AG04449 (cell line): ENCODE measurements around the gene RPL22.
A peak's percentile ranks its signal among the peaks of the same experiment; 100 is the strongest.

Source experiments
- CTCF ChIA-PET: fragments of 350-600 bp; formaldehyde crosslinking; extraction: SDS; loops from one replicate; lab custom pipeline; 2021; ENCODE audit warnings: antibody characterized with exemption; lab: Yijun Ruan, JAX
- POLR2A ChIA-PET: fragments of 400-600, 350-600 bp; formaldehyde crosslinking; extraction: SDS; loops from one replicate; lab custom pipeline; 2020; ENCODE audit warnings: antibody characterized with exemption, inconsistent platforms; lab: Yijun Ruan, JAX
- DNase-seq: peaks from one replicate; pipeline ENCODE4 v3.0.0-alpha.2; 2010; ENCODE audit warnings: low read depth, low spot score
- H3K4me3 ChIP-seq: 2 replicates; pipeline ENCODE4 v1.5.1; 2011; ENCODE audit warnings: low read depth, mild to moderate bottlenecking, control low read depth, low read length
- TF ChIP-seq, protein P1 (sequence below): IDR thresholded peaks from one replicate; pipeline ENCODE4 v1.5.1; 2011; ENCODE audit warnings: mild to moderate bottlenecking, moderate library complexity, low read length, control low read depth, inconsistent platforms; ENCODE audit not compliant: insufficient read depth; ENCODE audit errors: missing control alignments

The RPL22 gene

DNA sequence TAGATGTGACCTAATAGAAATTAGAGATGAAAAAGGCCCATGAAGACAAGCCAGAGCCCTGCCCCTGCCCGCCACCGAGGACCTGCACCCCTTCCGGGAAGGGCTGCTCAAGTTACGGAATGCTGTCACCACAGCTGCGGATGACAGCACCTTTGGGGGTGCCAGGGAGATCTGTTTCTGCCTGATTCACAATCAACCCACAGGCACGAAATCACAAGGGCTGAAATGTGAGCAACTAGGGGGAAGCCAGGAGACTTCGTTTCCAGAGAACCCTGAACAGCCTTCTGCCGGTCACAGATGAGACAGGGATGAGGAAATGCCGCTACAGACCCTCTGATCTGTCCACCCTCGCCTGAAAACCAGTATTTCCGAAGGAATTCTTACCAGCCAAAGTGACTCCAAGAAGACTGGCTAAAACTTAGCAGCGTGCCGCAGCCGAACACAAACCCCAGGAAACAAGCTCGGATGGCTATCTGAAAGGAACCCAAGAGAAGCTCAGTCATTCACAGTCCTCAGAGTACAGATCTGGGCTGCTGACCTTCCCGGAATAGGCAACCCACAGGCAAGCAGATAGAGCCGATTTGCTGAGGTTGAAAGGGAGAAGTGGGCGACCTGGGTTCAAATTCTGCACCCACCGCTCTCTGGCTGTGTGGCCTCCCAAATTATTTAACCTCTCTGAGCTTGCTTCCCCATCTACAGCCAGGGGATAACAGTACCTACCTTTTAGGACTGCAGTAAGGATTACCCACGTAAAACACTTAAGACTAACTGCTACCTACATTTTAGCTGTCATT lies 35.3 kb upstream of the RPL22 start:
- DNase-seq, result no peak
- ChIA-PET CTCF (interaction anchor here (0.9 to 4.9 kb wide), 6 partner anchors 9 to 30 kb away, joined by 3 to 65 read pairs (median 6); partner anchors contain the start of gene HES3), POLR2A (no interaction called here)
- TF ChIP-seq, protein P1, sequence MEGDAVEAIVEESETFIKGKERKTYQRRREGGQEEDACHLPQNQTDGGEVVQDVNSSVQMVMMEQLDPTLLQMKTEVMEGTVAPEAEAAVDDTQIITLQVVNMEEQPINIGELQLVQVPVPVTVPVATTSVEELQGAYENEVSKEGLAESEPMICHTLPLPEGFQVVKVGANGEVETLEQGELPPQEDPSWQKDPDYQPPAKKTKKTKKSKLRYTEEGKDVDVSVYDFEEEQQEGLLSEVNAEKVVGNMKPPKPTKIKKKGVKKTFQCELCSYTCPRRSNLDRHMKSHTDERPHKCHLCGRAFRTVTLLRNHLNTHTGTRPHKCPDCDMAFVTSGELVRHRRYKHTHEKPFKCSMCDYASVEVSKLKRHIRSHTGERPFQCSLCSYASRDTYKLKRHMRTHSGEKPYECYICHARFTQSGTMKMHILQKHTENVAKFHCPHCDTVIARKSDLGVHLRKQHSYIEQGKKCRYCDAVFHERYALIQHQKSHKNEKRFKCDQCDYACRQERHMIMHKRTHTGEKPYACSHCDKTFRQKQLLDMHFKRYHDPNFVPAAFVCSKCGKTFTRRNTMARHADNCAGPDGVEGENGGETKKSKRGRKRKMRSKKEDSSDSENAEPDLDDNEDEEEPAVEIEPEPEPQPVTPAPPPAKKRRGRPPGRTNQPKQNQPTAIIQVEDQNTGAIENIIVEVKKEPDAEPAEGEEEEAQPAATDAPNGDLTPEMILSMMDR, result no peak
- H3K4me3 ChIP-seq, result peak overlapping the region; percentile 73

DNA sequence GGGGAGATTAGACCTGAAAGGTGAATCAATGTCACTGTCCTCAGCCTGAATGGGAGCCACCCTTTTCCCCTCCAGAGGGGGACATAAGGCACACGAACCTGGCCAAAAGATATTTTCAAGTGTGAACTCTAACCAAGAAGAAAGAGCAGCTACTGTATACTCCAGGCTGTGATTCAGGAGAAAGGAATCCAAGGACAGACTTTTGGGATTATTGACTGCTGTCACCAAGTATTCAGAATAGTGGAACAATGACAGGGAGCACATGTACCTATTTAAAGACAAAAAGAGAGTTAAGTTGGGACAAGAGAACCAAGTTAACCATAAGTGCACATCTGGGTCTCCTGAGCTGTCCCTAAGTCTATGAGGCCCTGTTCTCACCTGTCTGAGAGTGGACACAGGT lies 34.0 kb upstream of the RPL22 start:
- ChIA-PET POLR2A (no interaction called here), CTCF (interaction anchor here (4.0 kb wide), 1 partner anchor 28 kb away, joined by 25 read pairs; the partner anchor contains the start of gene RNF207)
- no peak for DNase-seq
- TF ChIP-seq, protein P1, result no peak
- no peak overlapping the region for H3K4me3 ChIP-seq

DNA sequence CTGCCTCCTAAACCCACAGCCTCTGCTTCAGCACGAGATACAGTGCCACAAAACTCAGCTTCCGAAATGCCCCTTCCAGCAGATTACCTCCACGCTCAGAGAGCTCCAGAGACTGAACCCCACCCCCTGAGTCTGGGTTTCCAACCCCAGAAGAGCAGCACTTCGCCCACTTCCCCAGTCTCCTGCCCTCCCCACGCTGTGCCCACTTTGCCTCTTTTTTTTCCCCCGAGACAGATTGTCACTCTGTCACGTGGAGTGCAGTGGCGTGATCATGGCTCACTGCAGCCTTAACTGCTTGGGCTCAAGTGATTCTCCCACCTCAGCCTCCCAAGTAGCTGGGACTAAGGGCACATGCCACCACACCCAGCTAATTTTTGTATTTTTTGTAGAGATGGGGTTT lies 26.3 kb upstream of the RPL22 start:
- TF ChIP-seq, protein P1, result no peak
- H3K4me3 ChIP-seq, result no peak overlapping the region
- POLR2A ChIA-PET, result no interaction called here
- CTCF ChIA-PET, result interaction anchor here (0.7 to 7.3 kb wide), 5 partner anchors 9 to 21 kb away, joined by 3 to 62 read pairs (median 5); partner anchors contain the start of gene RNF207
- no peak for DNase-seq

DNA sequence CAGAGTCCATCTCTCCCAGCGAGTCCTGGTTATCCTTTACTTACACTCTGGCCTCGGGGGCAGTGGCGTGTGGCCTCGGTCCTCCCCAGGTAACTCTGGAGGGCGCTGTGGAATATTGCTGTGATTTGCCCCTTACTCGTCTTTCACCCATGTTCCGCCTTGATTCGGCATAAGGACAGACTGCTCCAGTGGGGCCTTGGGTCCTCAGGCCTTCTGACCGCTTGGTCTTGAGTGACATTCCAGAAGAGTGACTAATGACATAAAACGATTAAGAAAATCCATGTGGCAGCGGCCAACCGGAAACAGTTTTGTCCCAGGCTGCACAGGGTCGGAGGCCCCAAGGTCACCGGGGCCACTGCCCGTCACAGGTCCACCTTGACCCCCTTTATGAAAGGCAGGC lies 25.3 kb upstream of the RPL22 start:
- H3K4me3 ChIP-seq, result no peak overlapping the region
- CTCF ChIA-PET, result interaction anchor here (1.0 to 7.3 kb wide), 2 partner anchors 10 to 17 kb away, joined by 3 to 62 read pairs; partner anchors contain the start of gene RNF207
- TF ChIP-seq, protein P1, result no peak
- DNase-seq, result no peak
- POLR2A ChIA-PET, result no interaction called here

DNA sequence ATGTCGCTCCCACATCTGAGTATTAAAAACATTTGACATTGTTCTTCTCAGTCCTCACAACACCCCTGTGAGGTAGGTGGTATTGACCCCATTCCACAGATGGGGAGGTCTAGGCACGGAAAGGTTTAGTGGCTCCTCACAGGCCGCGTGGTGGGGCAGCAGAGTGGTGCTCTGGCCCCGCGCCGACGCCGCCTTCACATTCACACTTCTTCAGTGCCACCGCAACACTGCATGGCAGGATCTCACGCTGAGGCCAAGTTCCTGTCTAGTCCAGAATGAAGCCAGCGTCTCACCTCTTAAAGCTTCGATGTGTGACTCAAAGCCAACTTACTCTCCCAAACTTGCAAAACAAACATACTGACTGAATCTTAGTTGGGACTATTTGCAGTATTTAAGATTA lies 24.2 kb upstream of the RPL22 start:
- TF ChIP-seq, protein P1, result no peak
- no peak overlapping the region for H3K4me3 ChIP-seq
- no peak for DNase-seq
- POLR2A ChIA-PET, result no interaction called here
- CTCF ChIA-PET, result interaction anchor here (0.9 to 7.3 kb wide), 2 partner anchors 16 to 19 kb away, joined by 4 to 62 read pairs; partner anchors contain the start of gene RNF207

DNA sequence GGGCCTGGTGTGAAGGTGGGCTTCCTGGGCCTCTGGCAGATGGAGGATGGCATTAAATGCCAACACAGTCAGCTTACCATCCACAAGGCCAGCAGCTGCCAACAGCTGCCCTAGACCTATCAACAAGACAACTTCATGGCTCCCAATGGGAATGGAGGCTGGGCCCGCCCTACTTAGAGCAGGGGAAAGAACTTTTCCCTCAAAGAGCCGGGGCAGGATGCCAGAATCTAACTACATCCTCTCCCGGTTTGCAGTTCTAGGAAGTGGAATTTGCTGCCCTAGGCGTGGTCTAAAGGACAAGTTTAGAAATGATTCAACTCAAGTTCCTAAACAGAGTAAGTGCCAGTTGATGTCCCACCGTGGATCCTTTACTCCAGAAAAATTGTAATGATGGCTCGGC lies 23.2 kb upstream of the RPL22 start:
- ChIA-PET POLR2A (no interaction called here), CTCF (interaction anchor here (7.3 kb wide), 1 partner anchor 15 kb away, joined by 62 read pairs; the partner anchor contains the start of gene RNF207)
- DNase-seq, result no peak
- TF ChIP-seq, protein P1, result no peak
- H3K4me3 ChIP-seq, result no peak overlapping the region
